Mesothelial cell of epicardium (in vitro differentiated cells): ENCODE measurements around the gene KCNJ16. TPM values are rescaled to one million over a fixed set of nuclear protein-coding genes. Genes with fewer than 3 reads are reported as not detected.
A peak's percentile ranks its signal among the peaks of the same experiment; 100 is the strongest.

Experiments used
- DNase-seq, 2 experiments: peaks; one replicate each; pipeline ENCODE4 v3.0.0; 2021; ENCODE audit warnings: low spot score in 2 of 2; ENCODE audit not compliant: unreplicated experiment in 2 of 2
- H3K27ac Mint-ChIP-seq: 2 replicates; pipeline ENCODE4 v1.8.0; 2021; ENCODE audit warnings: mixed read lengths
- H3K27me3 Mint-ChIP-seq: 2 replicates; pipeline ENCODE4 v1.8.0; 2021; ENCODE audit warnings: low read depth, mixed read lengths
- H3K36me3 Mint-ChIP-seq: 2 replicates; pipeline ENCODE4 v1.8.0; 2021; ENCODE audit warnings: mixed read lengths
- H3K4me1 Mint-ChIP-seq: 2 replicates; pipeline ENCODE4 v1.8.0; 2021; ENCODE audit warnings: mixed read lengths
- H3K4me3 Mint-ChIP-seq: 2 replicates; pipeline ENCODE4 v1.8.0; 2021; ENCODE audit warnings: mild to moderate bottlenecking, moderate library complexity, mixed read lengths
- H3K9me3 Mint-ChIP-seq: 2 replicates; pipeline ENCODE4 v1.8.0; 2021; ENCODE audit warnings: mixed read lengths
- total RNA-seq: library from RNA; stranded (reverse); gene quantifications from 3 replicates; pipeline ENCODE4 v1.2.1, GENCODE V29; 2021
- TF ChIP-seq, protein P1 (sequence below): fragments of 200-600 bp; sonication (generic); IDR thresholded peaks from one replicate; pipeline ENCODE4 v1.5.0; 2021; ENCODE audit warnings: antibody characterized with exemption; ENCODE audit not compliant: unreplicated experiment

The KCNJ16 gene
- total RNA-seq, 1 donor from 2014 or later = 0.18 TPM

DNA sequence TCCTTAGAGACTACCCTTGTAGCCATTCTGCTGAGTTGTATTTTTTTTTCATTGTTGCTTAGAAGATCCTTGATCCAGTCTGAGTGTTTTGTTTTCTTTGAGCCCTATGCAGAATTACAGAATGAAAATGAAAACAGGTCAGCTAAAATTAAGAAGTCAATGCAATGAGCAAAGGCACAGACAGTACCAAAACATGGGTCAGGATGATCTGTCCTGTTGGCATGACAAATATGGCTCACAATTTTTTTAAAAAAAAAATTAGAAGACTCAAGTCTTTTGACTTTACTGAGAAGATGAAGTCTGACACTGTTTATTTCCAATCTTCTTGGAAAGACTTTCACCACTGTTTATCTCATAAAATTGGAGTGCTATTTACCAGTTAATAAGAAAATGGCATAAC is 32.4 kb downstream of the KCNJ16 start:
- Mint-ChIP-seq H3K27me3 (no peaks in the 10 kb centered on the region), H3K36me3 (no peaks in the 10 kb centered on the region), H3K27ac (no peak overlapping the region), H3K4me3 (no peak overlapping the region), H3K4me1 (peaks cover 37% of the 10 kb centered on the region), H3K9me3 (no peaks in the 10 kb centered on the region)
- DNase-seq = no peak
- TF ChIP-seq, protein P1, sequence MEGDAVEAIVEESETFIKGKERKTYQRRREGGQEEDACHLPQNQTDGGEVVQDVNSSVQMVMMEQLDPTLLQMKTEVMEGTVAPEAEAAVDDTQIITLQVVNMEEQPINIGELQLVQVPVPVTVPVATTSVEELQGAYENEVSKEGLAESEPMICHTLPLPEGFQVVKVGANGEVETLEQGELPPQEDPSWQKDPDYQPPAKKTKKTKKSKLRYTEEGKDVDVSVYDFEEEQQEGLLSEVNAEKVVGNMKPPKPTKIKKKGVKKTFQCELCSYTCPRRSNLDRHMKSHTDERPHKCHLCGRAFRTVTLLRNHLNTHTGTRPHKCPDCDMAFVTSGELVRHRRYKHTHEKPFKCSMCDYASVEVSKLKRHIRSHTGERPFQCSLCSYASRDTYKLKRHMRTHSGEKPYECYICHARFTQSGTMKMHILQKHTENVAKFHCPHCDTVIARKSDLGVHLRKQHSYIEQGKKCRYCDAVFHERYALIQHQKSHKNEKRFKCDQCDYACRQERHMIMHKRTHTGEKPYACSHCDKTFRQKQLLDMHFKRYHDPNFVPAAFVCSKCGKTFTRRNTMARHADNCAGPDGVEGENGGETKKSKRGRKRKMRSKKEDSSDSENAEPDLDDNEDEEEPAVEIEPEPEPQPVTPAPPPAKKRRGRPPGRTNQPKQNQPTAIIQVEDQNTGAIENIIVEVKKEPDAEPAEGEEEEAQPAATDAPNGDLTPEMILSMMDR = no peak

GRCh38 chr17:70107904-70108565 is 33.0 kb downstream of the KCNJ16 start:
- Mint-ChIP-seq H3K4me1 (peaks cover 37% of the 10 kb centered on the region), H3K27me3 (no peaks in the 10 kb centered on the region), H3K27ac (no peak overlapping the region), H3K9me3 (no peaks in the 10 kb centered on the region), H3K36me3 (no peaks in the 10 kb centered on the region), H3K4me3 (no peak overlapping the region)
- DNase-seq = no peak
- TF ChIP-seq, protein P1 = no peak

GRCh38 chr17:70109497-70109896 is 34.5 kb downstream of the KCNJ16 start:
- H3K36me3 Mint-ChIP-seq = no peaks in the 10 kb centered on the region
- H3K4me3 Mint-ChIP-seq = no peak overlapping the region
- no peak overlapping the region for H3K27ac Mint-ChIP-seq
- no peaks in the 10 kb centered on the region for H3K9me3 Mint-ChIP-seq
- no peaks in the 10 kb centered on the region for H3K27me3 Mint-ChIP-seq
- TF ChIP-seq, protein P1 = no peak
- no peak for DNase-seq
- peaks cover 48% of the 10 kb centered on the region for H3K4me1 Mint-ChIP-seq

GRCh38 chr17:70110443-70110880 is 35.4 kb downstream of the KCNJ16 start:
- no peaks in the 10 kb centered on the region for H3K36me3 Mint-ChIP-seq

GRCh38 chr17:70111201-70111600 is 36.2 kb downstream of the KCNJ16 start:
- Mint-ChIP-seq H3K27me3 (no peaks in the 10 kb centered on the region), H3K4me3 (no peak overlapping the region), H3K36me3 (no peaks in the 10 kb centered on the region), H3K27ac (no peak overlapping the region), H3K9me3 (no peaks in the 10 kb centered on the region), H3K4me1 (peaks cover 49% of the 10 kb centered on the region)
- no peak for DNase-seq
- TF ChIP-seq, protein P1 = no peak

More at GRCh38 chr17:70110443-70110880, 35.4 kb downstream of the KCNJ16 start:
- H3K9me3 Mint-ChIP-seq = no peaks in the 10 kb centered on the region
- H3K27ac Mint-ChIP-seq = no peak overlapping the region
- TF ChIP-seq, protein P1 = no peak
- DNase-seq = no peak
- peaks cover 50% of the 10 kb centered on the region for H3K4me1 Mint-ChIP-seq
- H3K4me3 Mint-ChIP-seq = no peak overlapping the region
- H3K27me3 Mint-ChIP-seq = no peaks in the 10 kb centered on the region

DNA sequence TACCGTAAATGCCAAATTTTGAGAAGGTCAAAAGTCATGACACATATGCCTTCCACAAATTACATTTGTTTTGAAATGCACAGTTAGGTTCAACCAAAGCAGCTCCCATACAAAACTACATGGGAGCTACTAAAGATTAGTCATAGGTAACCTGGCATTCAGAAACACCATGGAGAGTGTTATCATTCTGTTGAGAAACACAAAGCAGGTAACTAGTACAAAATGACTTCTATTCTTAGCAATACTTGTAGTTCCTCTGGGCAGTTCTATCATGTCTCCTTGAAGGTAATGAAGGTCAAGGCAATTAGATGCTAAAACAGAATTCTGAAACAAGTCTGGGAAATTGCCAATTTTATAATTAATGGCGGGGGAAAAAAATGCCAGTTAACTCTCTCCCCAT is 39.4 kb downstream of the KCNJ16 start:
- Mint-ChIP-seq H3K27me3 (no peaks in the 10 kb centered on the region), H3K9me3 (peaks cover 14% of the 10 kb centered on the region), H3K4me3 (no peak overlapping the region), H3K36me3 (peaks cover 3% of the 10 kb centered on the region), H3K27ac (peak overlapping the region; percentile 41), H3K4me1 (peaks cover 46% of the 10 kb centered on the region)
- no peak for DNase-seq
- TF ChIP-seq, protein P1 = no peak
